Endothelial cell of umbilical vein (primary cell): Measurements from ENCODE around the gene PHKA2. TPM values are rescaled to one million over a fixed set of nuclear protein-coding genes. Genes with fewer than 3 reads are reported as not detected.

Experiments
- BruUV-seq: library from RNA; stranded (reverse); fragments of 400-500 nt; replicated peaks from 2 replicates; lab custom pipeline; 2021; lab: Mats Ljungman, UMichigan
- CTCF ChIA-PET: fragments of 300-600, 350-600 bp; sonication (Branson Sonifier 250); formaldehyde crosslinking; loops from one replicate; lab custom pipeline; 2021; ENCODE audit warnings: antibody characterized with exemption, inconsistent platforms; lab: Charles Lee
- POLR2A ChIA-PET: fragments of 300-600, 350-600 bp; sonication (Branson Sonifier 250); formaldehyde crosslinking; loops from one replicate; lab custom pipeline; 2021; ENCODE audit warnings: antibody characterized with exemption, inconsistent platforms; lab: Charles Lee
- DNase-seq: peaks from one replicate; pipeline ENCODE4 v3.0.0-alpha.2; 2011; ENCODE audit warnings: low read depth, low spot score
- FAIRE-seq: peaks from 2 replicates; lab custom pipeline; 2011; peaks lifted over from hg19 to GRCh38; lab: Jason Lieb, UNC
- H2AFZ ChIP-seq: 2 replicates; pipeline ENCODE4 v1.6.0; 2012; ENCODE audit warnings: low read depth, low read length, control low read depth, inconsistent platforms
- H3K27ac ChIP-seq: 2 replicates; pipeline ENCODE4 v1.5.1; 2011; ENCODE audit warnings: low read depth, mild to moderate bottlenecking, control low read depth, low read length, moderate library complexity; ENCODE audit not compliant: insufficient read depth
- H3K27me3 ChIP-seq, 2 experiments: 2 replicates each; pipeline versions ENCODE4 v1.6.0 to v1.6.1; 2011; ENCODE audit warnings: low read length in 2 of 2, mixed read lengths in 1 of 2; ENCODE audit not compliant: control insufficient read depth in 2 of 2, insufficient read depth in 2 of 2
- H3K36me3 ChIP-seq, 2 experiments: 2 replicates in 1 of 2; 3 replicates in 1 of 2; pipeline ENCODE4 v1.5.1; 2011; ENCODE audit warnings: low read length in 2 of 2, mild to moderate bottlenecking in 1 of 2, moderate library complexity in 1 of 2; ENCODE audit not compliant: control insufficient read depth in 2 of 2, insufficient read depth in 2 of 2; ENCODE audit errors: extremely low read depth in 1 of 2
- H3K4me1 ChIP-seq: 3 replicates; pipeline ENCODE4 v1.5.1; 2011; ENCODE audit warnings: mild to moderate bottlenecking, low read length; ENCODE audit not compliant: control insufficient read depth, insufficient read depth; ENCODE audit errors: extremely low read depth
- H3K4me2 ChIP-seq: 2 replicates; pipeline ENCODE4 v1.6.1; 2011; ENCODE audit warnings: low read length, control low read depth, mixed read lengths; ENCODE audit not compliant: insufficient read depth
- H3K4me3 ChIP-seq, 3 experiments: fragments of 200-600 bp in 1 of 3; sonication (generic), shearing (Covaris generic) in 1 of 3; replicated peaks in 1 of 3; 2 replicates each; pipeline ENCODE4 v1.5.1; 2011 to 2016; ENCODE audit warnings: control low read depth in 3 of 3, low read length in 3 of 3, mild to moderate bottlenecking in 2 of 3, inconsistent platforms in 1 of 3, low read depth in 1 of 3, moderate library complexity in 1 of 3; ENCODE audit not compliant: insufficient read depth in 1 of 3
- H3K79me2 ChIP-seq: 2 replicates; pipeline ENCODE4 v1.6.0; 2012; ENCODE audit warnings: low read length, inconsistent platforms; ENCODE audit not compliant: control insufficient read depth, insufficient read depth
- H3K9ac ChIP-seq: replicated peaks from 2 replicates; pipeline ENCODE3; 2011; ENCODE audit warnings: low read length, control low read depth; ENCODE audit not compliant: insufficient read depth; ENCODE audit errors: extremely low read depth
- H3K9me1 ChIP-seq: replicated peaks from 3 replicates; pipeline ENCODE4 v1.6.0; 2011; ENCODE audit warnings: mild to moderate bottlenecking, low read length; ENCODE audit not compliant: control insufficient read depth, insufficient read depth; ENCODE audit errors: extremely low read depth
- H3K9me3 ChIP-seq: replicated peaks from 2 replicates; pipeline ENCODE4 v1.5.1; 2012; ENCODE audit warnings: low read length, inconsistent platforms; ENCODE audit not compliant: control insufficient read depth, insufficient read depth
- H4K20me1 ChIP-seq: replicated peaks from 2 replicates; pipeline ENCODE3; 2011; ENCODE audit warnings: mild to moderate bottlenecking, low read length; ENCODE audit not compliant: control insufficient read depth, insufficient read depth; ENCODE audit errors: extremely low read depth
- EZH2 ChIP-seq: IDR thresholded peaks from 2 replicates; pipeline ENCODE4 v1.6.1; 2012; ENCODE audit warnings: borderline replicate concordance, low read depth, mild to moderate bottlenecking, moderate library complexity, low read length, inconsistent platforms; ENCODE audit not compliant: severe bottlenecking
- FOS ChIP-seq: IDR thresholded peaks from 2 replicates; pipeline ENCODE4 v1.6.1; 2011; ENCODE audit warnings: mild to moderate bottlenecking, low read length, moderate library complexity, borderline replicate concordance; ENCODE audit not compliant: insufficient read depth
- GATA2 ChIP-seq: IDR thresholded peaks from 2 replicates; pipeline ENCODE4 v1.7.0; 2011; ENCODE audit warnings: low read depth, mild to moderate bottlenecking, moderate library complexity, mixed read lengths, low read length; ENCODE audit not compliant: insufficient read length, insufficient read depth
- JUN ChIP-seq: IDR thresholded peaks from 2 replicates; pipeline ENCODE4 v1.6.1; 2011; ENCODE audit warnings: borderline replicate concordance, low read depth; ENCODE audit not compliant: insufficient read length, insufficient read depth
- MAX ChIP-seq: IDR thresholded peaks from 2 replicates; pipeline ENCODE4 v1.6.1; 2011; ENCODE audit not compliant: insufficient read depth, insufficient read length
- MYC ChIP-seq: IDR thresholded peaks from one replicate; pipeline ENCODE4 v1.6.1; 2011; ENCODE audit warnings: mild to moderate bottlenecking, low read depth, low read length
- POLR2A ChIP-seq: IDR thresholded peaks from 2 replicates; pipeline ENCODE4 v1.6.1; 2012; ENCODE audit warnings: low read depth, mild to moderate bottlenecking, control low read depth, low read length
- POLR2AphosphoS5 ChIP-seq: IDR thresholded peaks from 2 replicates; pipeline ENCODE4 v1.6.1; 2012; ENCODE audit warnings: low read depth, mild to moderate bottlenecking, control low read depth, low read length, moderate library complexity; ENCODE audit not compliant: insufficient read depth
- dilution Hi-C: fragments of 300-500 bp; cut with MboI; formaldehyde crosslinking; loops from one replicate; pipeline ENCODE4 v1.15.0; 2019; ENCODE audit warnings: low sequenced_read_pairs; ENCODE audit not compliant: extremely low pct_ligation_motif_present
- intact Hi-C: fragments of 100-400 bp; cut with micrococcal nuclease; formaldehyde crosslinking; loops from one replicate; pipeline ENCODE4 v1.10.0; 2022
- polyA plus RNA-seq, 4 experiments: library from polyadenylated mRNA; depleted of rRNA in 3 of 4; stranded (reverse) in 3 of 4; unstranded in 1 of 4; fragments of >200 nt; gene quantifications; 2 replicates each; pipeline versions ENCODE4 v1.2.1 to v1.2.3, GENCODE V29; 2011 to 2012; ENCODE audit warnings: missing spikeins in 1 of 4
- total RNA-seq: library from RNA; stranded (reverse); gene quantifications from 2 replicates; pipeline ENCODE4 v1.2.3, GENCODE V29; 2021
- TF ChIP-seq, protein P1 (sequence below), 2 donors: IDR thresholded peaks; 1 replicate in 1 of 2; 2 replicates in 1 of 2; pipeline ENCODE4 v1.5.1; 2011; ENCODE audit warnings: low read length in 2 of 2, mild to moderate bottlenecking in 2 of 2, moderate library complexity in 2 of 2, control low read depth in 1 of 2, inconsistent platforms in 1 of 2, low read depth in 1 of 2; ENCODE audit not compliant: insufficient read depth in 1 of 2; ENCODE audit errors: extremely low read depth in 1 of 2

The PHKA2 gene
- total and polyA plus RNA-seq, 2 donors (not counting 3 experiments of a cell fraction or from before 2014, with no cell fraction given): 16.7 to 17.1 TPM

GRCh38 chrX:19003756-19004155 lies 19.8 kb upstream of the PHKA2 start:
- H3K9me3 ChIP-seq: no peaks in the 10 kb centered on the region
- H2AFZ ChIP-seq: no peak overlapping the region
- H3K27ac ChIP-seq: no peak overlapping the region
- intact Hi-C loops: no loop called here
- no peak overlapping the region for H3K4me2 ChIP-seq
- H3K79me2 ChIP-seq: no peaks in the 10 kb centered on the region
- BruUV-seq: no TSS peak
- no peak overlapping the region for H3K4me3 ChIP-seq
- no peaks in the 10 kb centered on the region for H4K20me1 ChIP-seq
- no peaks in the 10 kb centered on the region for H3K36me3 ChIP-seq
- no peak overlapping the region for H3K9ac ChIP-seq
- CTCF ChIA-PET: no interaction called here
- FAIRE-seq (peak; percentile 37), DNase-seq (no peak)
- TF ChIP-seq POLR2A (no peak), MAX (no peak), GATA2 (no peak), POLR2AphosphoS5 (no peak), EZH2 (no peak), MYC (no peak), JUN (no peak), FOS (no peak)
- TF ChIP-seq, protein P1, sequence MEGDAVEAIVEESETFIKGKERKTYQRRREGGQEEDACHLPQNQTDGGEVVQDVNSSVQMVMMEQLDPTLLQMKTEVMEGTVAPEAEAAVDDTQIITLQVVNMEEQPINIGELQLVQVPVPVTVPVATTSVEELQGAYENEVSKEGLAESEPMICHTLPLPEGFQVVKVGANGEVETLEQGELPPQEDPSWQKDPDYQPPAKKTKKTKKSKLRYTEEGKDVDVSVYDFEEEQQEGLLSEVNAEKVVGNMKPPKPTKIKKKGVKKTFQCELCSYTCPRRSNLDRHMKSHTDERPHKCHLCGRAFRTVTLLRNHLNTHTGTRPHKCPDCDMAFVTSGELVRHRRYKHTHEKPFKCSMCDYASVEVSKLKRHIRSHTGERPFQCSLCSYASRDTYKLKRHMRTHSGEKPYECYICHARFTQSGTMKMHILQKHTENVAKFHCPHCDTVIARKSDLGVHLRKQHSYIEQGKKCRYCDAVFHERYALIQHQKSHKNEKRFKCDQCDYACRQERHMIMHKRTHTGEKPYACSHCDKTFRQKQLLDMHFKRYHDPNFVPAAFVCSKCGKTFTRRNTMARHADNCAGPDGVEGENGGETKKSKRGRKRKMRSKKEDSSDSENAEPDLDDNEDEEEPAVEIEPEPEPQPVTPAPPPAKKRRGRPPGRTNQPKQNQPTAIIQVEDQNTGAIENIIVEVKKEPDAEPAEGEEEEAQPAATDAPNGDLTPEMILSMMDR (IDR thresholded peaks at IDR 0.05; ENCODE audit: extremely low read depth in 1 of 2, insufficient read depth in 1 of 2, low read depth in 1 of 2, low read length in 2 of 2): no peak
- H3K27me3 ChIP-seq: no peaks in the 10 kb centered on the region
- dilution Hi-C loops: no loop called here
- H3K9me1 ChIP-seq: no peaks in the 10 kb centered on the region
- POLR2A ChIA-PET: no interaction called here
- no peaks in the 10 kb centered on the region for H3K4me1 ChIP-seq
